GM12864 (cell line): ENCODE data around the gene POMT1.

Experiments
- DNase-seq: peaks from one replicate; pipeline ENCODE4 v3.0.0-alpha.2; 2011; ENCODE audit warnings: low read depth
- H3K4me3 ChIP-seq: 2 replicates; pipeline ENCODE4 v1.5.1; 2011; ENCODE audit warnings: mild to moderate bottlenecking, low read depth, low read length, control low read depth
- TF ChIP-seq, protein P1 (sequence below): IDR thresholded peaks from 2 replicates; pipeline ENCODE4 v1.5.1; 2011; ENCODE audit warnings: low read depth, mild to moderate bottlenecking, moderate library complexity, low read length, control low read depth, inconsistent platforms; ENCODE audit errors: missing control alignments

The POMT1 gene

DNA sequence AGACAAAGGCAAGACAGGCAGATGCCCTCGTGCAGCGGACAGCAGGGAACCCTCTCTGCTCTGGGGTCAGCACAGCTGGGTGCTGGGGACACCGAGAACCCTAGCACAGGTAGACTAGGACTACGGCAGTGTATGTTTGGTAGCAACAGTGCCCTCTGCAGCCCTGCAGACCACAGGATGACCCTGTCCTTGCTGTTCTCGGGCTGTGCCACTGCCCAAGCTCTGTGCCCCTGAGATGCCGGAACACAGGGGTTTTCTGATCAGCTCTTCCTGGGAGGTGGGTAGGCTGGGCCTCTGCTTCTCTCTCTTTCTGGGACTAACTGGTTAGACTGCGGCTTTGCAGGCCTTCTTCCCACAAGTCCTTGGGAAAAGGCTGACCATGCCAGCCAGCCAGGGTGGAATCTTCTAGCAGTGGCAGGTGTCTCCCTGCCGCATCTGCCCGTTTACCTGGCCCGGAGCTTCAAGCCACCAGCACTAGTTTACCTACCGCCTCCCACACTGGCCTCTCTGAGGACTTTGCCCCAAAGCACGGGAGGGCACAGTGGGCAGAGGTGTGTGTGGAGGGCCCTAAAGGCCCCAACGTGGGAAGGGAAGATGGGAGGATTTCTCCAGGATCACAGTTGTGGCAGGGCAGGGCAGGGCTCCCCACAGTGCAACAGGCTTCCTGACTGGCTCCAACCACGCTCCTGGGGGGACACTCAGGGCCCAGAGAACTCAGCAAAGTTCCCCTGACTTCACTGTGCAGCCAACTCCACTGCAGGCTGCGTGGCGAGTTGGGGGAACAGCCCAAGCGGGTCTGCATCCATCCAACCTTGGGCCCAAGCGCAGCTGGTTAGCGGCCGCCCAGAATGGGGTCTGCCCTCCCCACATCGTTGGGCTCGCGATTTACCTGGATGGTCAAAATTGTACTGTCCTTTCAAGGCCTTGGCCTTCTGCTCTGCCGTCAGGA lies 27.2 kb downstream of the POMT1 start:
- TF ChIP-seq, protein P1, sequence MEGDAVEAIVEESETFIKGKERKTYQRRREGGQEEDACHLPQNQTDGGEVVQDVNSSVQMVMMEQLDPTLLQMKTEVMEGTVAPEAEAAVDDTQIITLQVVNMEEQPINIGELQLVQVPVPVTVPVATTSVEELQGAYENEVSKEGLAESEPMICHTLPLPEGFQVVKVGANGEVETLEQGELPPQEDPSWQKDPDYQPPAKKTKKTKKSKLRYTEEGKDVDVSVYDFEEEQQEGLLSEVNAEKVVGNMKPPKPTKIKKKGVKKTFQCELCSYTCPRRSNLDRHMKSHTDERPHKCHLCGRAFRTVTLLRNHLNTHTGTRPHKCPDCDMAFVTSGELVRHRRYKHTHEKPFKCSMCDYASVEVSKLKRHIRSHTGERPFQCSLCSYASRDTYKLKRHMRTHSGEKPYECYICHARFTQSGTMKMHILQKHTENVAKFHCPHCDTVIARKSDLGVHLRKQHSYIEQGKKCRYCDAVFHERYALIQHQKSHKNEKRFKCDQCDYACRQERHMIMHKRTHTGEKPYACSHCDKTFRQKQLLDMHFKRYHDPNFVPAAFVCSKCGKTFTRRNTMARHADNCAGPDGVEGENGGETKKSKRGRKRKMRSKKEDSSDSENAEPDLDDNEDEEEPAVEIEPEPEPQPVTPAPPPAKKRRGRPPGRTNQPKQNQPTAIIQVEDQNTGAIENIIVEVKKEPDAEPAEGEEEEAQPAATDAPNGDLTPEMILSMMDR: no peak
- H3K4me3 ChIP-seq: peak overlapping the region; percentile 91
- no peak for DNase-seq

DNA sequence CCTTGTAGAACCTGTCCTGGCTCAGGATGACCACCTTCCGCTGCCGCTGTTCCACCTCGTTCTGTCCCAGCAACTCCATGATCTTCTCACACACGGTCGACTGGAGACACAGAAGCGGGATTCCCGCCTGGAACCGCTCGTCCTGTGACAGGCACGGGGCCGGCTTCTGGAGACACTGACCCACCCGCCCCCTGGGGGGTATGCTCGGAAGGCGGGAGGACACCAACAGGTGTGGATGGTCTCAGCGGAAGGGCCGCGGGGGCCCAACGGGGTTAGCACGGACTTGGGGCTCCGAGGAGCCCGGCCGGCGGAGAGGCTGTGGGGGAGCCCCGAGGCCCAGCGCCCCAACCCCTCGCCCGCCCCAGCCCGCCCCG lies 27.8 kb downstream of the POMT1 start:
- TF ChIP-seq, protein P1: peak; percentile 19
- DNase-seq: no peak
- peak overlapping the region; percentile 91 for H3K4me3 ChIP-seq

DNA sequence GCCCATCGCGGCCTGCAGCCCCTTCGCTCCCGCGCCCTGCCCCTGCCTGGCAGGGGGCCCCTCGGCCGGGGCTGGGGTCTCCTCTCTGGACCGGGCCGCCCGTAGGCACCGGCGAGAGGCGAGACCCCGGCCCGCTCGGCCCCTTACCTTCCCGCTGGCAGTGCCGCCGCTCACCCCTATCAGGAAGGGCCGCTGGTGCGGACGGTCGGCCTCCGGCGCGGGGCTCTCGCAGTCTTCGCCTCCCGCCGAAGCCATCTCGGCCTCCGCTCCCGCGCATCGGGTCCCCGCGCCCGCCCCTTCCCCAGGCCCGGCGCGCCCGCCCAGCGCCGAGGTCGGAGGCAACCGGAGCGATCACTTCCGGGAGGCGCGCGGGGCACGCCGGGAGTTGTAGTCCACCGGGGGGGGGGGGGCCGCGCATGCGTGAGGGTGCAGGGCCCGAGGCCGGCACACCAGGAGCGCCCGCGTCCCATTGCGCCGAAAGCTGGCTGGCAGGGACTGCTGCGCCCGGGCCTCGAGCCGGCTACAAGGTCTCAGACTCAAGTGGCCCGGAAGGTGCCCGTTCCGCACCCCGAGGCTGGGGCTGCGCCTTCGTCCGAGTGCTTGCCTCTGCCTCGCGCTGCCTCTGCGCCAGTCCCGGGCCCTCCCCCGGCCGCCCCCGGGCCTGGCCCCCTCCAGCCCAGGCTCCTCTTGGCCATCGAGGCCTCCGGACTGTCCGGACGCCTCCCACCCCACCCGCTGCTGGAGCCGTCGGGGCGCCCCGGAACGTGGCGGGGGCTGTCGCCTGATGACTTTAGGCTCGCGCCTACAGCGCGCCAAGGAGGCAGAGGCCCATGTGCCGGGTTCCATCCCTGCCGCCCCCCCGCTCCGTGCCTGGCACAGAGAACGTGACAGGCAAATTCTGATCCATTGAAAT lies 28.5 kb downstream of the POMT1 start, which contains the start of gene UCK1:
TSS of gene UCK1 (minus strand) at position 344 of the 913 bp plus-strand sequence. CDS start at position 255, 89 bp downstream.
- DNase-seq: peak; percentile 41
- TF ChIP-seq, protein P1: no peak

DNA sequence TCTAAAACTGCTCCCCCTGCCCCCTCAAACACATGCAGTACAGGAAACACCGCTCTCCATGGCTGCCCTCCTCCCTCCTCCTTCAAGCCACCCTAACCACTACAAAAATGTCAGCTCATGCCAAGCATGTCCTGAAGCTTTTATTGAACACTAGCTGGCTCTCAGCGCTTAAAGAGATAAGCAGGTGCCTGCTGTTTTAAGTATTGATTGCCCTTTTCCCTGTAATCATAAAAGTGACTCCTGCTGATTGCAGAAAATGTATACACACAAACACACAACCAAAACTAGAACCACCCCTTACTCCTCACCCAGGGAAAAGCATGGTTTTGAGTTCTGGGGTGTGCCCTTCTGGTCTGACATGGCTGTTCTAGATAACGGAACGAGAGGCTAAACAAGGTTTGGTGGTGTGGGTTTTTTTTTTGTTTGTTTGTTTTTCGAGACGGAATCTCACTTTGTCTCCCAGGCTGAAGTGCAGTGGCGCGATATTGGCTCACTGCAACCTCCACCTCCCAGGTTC lies 32.1 kb downstream of the POMT1 start:
- TF ChIP-seq, protein P1: no peak
- H3K4me3 ChIP-seq: no peak overlapping the region
- no peak for DNase-seq

More for the DNA sequence above, 28.5 kb downstream of the POMT1 start, which contains the start of gene UCK1:
- H3K4me3 ChIP-seq: peak within 1 kb of the TSS; percentile 91

DNA sequence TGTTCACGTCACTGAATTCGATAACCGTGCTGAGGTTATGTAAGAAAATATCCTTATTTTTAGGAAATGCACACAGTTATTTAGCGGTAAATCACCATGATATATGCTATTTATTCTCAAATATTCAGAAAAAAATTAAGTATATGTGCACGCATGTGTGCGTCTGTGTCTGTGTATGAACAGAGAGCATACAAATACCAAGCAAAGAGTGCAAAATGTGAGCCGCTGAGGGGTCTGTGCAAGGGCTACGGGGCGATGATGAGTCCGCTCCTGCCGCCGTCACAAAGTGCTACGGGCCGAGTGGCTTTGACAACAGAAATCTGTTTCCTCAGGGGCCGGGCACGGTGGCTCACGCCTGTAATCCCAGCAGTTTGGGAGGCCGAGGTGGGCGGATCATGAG lies 35.2 kb downstream of the POMT1 start:
- TF ChIP-seq, protein P1: no peak
- DNase-seq: no peak
- H3K4me3 ChIP-seq: no peak overlapping the region

DNA sequence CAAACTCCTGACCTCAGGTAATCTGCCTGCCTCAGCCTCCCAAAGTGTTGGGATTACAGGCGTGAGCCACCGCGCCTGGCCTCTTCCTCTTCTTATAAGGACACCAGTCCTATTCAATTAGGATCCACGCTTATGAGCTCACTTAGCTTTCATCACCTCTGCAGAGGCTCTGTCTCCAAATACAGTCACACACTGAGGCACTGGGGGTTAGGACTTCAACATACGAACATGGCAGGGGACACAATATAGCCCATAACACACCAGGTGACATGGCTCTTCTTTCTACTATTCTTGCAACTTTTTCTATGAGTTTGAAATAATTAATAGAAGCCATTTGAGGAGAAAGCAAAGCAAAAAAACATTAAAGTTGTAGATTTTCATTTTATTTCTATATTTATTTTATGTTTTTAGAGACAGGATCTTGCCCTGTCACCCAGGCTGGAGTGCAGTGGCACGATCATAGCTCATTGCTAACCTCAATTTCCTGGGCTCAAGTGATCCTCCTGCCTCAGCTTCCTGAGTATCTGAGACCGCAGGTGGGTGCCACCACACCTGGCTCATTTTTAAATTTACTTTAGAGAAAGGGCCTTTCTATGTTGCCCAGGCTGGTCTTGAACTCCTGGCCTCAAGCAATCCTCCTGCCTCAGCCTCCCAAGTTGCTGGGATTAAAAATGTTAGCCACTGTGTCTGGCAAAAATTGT lies 36.7 kb downstream of the POMT1 start:
- TF ChIP-seq, protein P1: no peak
- H3K4me3 ChIP-seq: no peak overlapping the region
- no peak for DNase-seq
